ENCODE measurements around the gene DUOX1. TPM values are rescaled to one million over a fixed set of nuclear protein-coding genes. Genes with fewer than 3 reads are reported as not detected.
A peak's percentile ranks its signal among the peaks of the same experiment; 100 is the strongest.

Gene DUOX1
- total and polyA plus RNA-seq, 9 of the 15 experiments (the other 6 are each of a cell fraction or from before 2014, with no cell fraction given), result 0.01 to 0.22 (median 0.01) TPM; not detected in 6

DNA sequence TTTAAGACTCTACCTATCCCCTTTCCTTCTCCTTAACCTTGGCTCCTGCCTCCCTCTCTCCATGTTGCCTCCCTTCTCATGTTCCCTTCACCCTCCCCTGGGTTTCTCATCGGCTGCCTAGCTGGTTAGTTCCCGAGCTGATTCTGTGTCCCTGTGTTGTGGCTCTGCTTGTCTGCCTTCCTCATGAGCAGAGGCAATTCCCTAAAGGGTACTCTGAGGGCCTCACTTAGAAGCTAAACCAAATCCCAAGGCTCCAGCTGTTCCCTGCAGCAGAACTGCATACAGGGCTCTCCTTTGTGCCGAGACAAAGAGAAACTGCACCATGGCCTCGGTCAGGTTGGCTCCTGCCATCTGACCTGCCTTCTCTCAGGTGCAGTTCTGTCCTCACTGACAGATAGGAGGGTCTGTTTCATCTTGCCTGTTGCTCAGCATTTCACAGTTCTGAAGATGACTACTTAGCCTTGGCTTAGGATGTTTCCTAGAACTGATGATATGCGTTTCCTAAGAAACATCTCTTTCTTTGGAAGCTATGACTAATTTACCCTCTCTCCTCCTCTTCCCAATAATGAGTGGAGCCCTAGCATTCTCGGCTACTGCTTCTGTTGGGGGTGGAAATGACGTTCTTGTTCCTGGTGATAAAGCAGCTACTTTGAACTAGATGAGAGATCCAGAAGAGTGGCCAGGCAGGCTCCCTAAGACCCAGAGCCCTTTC is 27.1 kb downstream of the DUOX1 start:
- FAIRE-seq, result peak; percentile 77
- Histone ChIP-seq H3K4me2 (ENCODE audit: insufficient read depth, low read length) (peak overlapping the region; percentile 60), H3K9me1 (ENCODE audit: control insufficient read depth, insufficient read depth, low read length) (no peaks in the 10 kb centered on the region), H3K9me3 (replicated peaks; ENCODE audit: control insufficient read depth, insufficient read depth, low read depth, low read length) (no peaks in the 10 kb centered on the region), H2AFZ (ENCODE audit: low read depth, low read length) (peak overlapping the region; percentile 8; the same call in 1 of the 2 replicates), H3K9ac (ENCODE audit: insufficient read depth in 1 of 2, low read depth in 2 of 2, low read length in 2 of 2) (no peak overlapping the region), H3K4me3 (no peak overlapping the region), H3K36me3 (ENCODE audit: control insufficient read depth, insufficient read depth, low read length) (no peaks in the 10 kb centered on the region), H4K20me1 (replicated peaks; ENCODE audit: control insufficient read depth, insufficient read depth, low read length) (no peaks in the 10 kb centered on the region), H3K27me3 (ENCODE audit: control insufficient read depth in 2 of 2, insufficient read depth in 2 of 2, low read length in 2 of 2) (no peaks in the 10 kb centered on the region), H3K4me1 (replicated peaks in 1 of 2; ENCODE audit: control insufficient read depth in 2 of 2, insufficient read depth in 2 of 2, low read length in 2 of 2) (peaks cover 9 to 12% of the 10 kb centered on the region in 2 experiments; a peak in 3 of 5 replicates), H3K27ac (ENCODE audit: extremely low read depth, low read depth, low read length) (no peak overlapping the region; the same call in 2 of the 3 replicates), H3K79me2 (ENCODE audit: control insufficient read depth, insufficient read depth, low read length) (no peaks in the 10 kb centered on the region)
- in situ Hi-C loops (cut with MboI) (no loop called here), intact Hi-C loops (cut with micrococcal nuclease) (no loop called here)
- BruUV-seq (replicated peaks), result no TSS peak
- ChIA-PET CTCF (ENCODE audit: low intra/inter-chr PET ratio) (no interaction called here), POLR2A (interaction anchor here (0.6 to 1.3 kb wide), 4 partner anchors 12 to 136 kb away, joined by 3 to 4 read pairs (median 3); no protein-coding TSS in a partner anchor)
- WGBS (ENCODE audit: insufficient coverage, low coverage, missing lambda C conversion rate), result 13% methylated on average over 7 of the region's 7 CpGs
- ATAC-seq, result no peak
- DNase-seq (ENCODE audit: extremely low read depth in 1 of 4, low spot score in 3 of 4), result peak in 2 of 4 experiments; percentile 37 to 45
- TF ChIP-seq HCFC1 (IDR thresholded peaks at IDR 0.05; ENCODE audit: low read depth, low read length), result no peak
- TF ChIP-seq, protein P1, sequence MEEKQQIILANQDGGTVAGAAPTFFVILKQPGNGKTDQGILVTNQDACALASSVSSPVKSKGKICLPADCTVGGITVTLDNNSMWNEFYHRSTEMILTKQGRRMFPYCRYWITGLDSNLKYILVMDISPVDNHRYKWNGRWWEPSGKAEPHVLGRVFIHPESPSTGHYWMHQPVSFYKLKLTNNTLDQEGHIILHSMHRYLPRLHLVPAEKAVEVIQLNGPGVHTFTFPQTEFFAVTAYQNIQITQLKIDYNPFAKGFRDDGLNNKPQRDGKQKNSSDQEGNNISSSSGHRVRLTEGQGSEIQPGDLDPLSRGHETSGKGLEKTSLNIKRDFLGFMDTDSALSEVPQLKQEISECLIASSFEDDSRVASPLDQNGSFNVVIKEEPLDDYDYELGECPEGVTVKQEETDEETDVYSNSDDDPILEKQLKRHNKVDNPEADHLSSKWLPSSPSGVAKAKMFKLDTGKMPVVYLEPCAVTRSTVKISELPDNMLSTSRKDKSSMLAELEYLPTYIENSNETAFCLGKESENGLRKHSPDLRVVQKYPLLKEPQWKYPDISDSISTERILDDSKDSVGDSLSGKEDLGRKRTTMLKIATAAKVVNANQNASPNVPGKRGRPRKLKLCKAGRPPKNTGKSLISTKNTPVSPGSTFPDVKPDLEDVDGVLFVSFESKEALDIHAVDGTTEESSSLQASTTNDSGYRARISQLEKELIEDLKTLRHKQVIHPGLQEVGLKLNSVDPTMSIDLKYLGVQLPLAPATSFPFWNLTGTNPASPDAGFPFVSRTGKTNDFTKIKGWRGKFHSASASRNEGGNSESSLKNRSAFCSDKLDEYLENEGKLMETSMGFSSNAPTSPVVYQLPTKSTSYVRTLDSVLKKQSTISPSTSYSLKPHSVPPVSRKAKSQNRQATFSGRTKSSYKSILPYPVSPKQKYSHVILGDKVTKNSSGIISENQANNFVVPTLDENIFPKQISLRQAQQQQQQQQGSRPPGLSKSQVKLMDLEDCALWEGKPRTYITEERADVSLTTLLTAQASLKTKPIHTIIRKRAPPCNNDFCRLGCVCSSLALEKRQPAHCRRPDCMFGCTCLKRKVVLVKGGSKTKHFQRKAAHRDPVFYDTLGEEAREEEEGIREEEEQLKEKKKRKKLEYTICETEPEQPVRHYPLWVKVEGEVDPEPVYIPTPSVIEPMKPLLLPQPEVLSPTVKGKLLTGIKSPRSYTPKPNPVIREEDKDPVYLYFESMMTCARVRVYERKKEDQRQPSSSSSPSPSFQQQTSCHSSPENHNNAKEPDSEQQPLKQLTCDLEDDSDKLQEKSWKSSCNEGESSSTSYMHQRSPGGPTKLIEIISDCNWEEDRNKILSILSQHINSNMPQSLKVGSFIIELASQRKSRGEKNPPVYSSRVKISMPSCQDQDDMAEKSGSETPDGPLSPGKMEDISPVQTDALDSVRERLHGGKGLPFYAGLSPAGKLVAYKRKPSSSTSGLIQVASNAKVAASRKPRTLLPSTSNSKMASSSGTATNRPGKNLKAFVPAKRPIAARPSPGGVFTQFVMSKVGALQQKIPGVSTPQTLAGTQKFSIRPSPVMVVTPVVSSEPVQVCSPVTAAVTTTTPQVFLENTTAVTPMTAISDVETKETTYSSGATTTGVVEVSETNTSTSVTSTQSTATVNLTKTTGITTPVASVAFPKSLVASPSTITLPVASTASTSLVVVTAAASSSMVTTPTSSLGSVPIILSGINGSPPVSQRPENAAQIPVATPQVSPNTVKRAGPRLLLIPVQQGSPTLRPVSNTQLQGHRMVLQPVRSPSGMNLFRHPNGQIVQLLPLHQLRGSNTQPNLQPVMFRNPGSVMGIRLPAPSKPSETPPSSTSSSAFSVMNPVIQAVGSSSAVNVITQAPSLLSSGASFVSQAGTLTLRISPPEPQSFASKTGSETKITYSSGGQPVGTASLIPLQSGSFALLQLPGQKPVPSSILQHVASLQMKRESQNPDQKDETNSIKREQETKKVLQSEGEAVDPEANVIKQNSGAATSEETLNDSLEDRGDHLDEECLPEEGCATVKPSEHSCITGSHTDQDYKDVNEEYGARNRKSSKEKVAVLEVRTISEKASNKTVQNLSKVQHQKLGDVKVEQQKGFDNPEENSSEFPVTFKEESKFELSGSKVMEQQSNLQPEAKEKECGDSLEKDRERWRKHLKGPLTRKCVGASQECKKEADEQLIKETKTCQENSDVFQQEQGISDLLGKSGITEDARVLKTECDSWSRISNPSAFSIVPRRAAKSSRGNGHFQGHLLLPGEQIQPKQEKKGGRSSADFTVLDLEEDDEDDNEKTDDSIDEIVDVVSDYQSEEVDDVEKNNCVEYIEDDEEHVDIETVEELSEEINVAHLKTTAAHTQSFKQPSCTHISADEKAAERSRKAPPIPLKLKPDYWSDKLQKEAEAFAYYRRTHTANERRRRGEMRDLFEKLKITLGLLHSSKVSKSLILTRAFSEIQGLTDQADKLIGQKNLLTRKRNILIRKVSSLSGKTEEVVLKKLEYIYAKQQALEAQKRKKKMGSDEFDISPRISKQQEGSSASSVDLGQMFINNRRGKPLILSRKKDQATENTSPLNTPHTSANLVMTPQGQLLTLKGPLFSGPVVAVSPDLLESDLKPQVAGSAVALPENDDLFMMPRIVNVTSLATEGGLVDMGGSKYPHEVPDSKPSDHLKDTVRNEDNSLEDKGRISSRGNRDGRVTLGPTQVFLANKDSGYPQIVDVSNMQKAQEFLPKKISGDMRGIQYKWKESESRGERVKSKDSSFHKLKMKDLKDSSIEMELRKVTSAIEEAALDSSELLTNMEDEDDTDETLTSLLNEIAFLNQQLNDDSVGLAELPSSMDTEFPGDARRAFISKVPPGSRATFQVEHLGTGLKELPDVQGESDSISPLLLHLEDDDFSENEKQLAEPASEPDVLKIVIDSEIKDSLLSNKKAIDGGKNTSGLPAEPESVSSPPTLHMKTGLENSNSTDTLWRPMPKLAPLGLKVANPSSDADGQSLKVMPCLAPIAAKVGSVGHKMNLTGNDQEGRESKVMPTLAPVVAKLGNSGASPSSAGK (IDR thresholded peaks at IDR 0.05), result no peak
- 0 out of 4 replicates have a peak, but pooled peaks of 1 of the 2 experiments have one; percentile 14 for TF ChIP-seq HDAC1 (IDR thresholded peaks at IDR 0.05)
- no peak for TF ChIP-seq ZFP30 (CRISPR knock-in tag; IDR thresholded peaks at IDR 0.05; ENCODE audit: borderline replicate concordance)
- TF ChIP-seq, protein P2, sequence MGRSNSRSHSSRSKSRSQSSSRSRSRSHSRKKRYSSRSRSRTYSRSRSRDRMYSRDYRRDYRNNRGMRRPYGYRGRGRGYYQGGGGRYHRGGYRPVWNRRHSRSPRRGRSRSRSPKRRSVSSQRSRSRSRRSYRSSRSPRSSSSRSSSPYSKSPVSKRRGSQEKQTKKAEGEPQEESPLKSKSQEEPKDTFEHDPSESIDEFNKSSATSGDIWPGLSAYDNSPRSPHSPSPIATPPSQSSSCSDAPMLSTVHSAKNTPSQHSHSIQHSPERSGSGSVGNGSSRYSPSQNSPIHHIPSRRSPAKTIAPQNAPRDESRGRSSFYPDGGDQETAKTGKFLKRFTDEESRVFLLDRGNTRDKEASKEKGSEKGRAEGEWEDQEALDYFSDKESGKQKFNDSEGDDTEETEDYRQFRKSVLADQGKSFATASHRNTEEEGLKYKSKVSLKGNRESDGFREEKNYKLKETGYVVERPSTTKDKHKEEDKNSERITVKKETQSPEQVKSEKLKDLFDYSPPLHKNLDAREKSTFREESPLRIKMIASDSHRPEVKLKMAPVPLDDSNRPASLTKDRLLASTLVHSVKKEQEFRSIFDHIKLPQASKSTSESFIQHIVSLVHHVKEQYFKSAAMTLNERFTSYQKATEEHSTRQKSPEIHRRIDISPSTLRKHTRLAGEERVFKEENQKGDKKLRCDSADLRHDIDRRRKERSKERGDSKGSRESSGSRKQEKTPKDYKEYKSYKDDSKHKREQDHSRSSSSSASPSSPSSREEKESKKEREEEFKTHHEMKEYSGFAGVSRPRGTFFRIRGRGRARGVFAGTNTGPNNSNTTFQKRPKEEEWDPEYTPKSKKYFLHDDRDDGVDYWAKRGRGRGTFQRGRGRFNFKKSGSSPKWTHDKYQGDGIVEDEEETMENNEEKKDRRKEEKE (IDR thresholded peaks at IDR 0.05; ENCODE audit: borderline replicate concordance in 1 of 2, control insufficient read depth in 1 of 2, low read depth in 2 of 2, low read length in 1 of 2), result no peak
- TF ChIP-seq MCM2 (IDR thresholded peaks at IDR 0.05; ENCODE audit: low read depth), result no peak
